Neural cell (in vitro differentiated cells): Measurements from ENCODE around the gene ANKAR. TPM values are rescaled to one million over a fixed set of nuclear protein-coding genes. Genes with fewer than 3 reads are reported as not detected.

ENCODE experiments used
- H2AFZ ChIP-seq: fragments of 200-600, 300-800 bp; sonication (generic), shearing (Covaris generic); 2 replicates; pipeline ENCODE4 v1.6.0; 2014; ENCODE audit warnings: low read depth, mild to moderate bottlenecking, antibody characterized with exemption, low read length, moderate library complexity
- H3F3A ChIP-seq: fragments of 200-600 bp; shearing (Covaris generic); 2 replicates; pipeline ENCODE4 v1.6.1; 2016; ENCODE audit warnings: mild to moderate bottlenecking, moderate library complexity, mixed read lengths, antibody characterized with exemption, low read length; ENCODE audit not compliant: insufficient read depth, poor library complexity, severe bottlenecking
- H3K27ac ChIP-seq: fragments of 200-600, 300-800 bp; sonication (generic), shearing (Covaris generic); 2 replicates; pipeline ENCODE4 v1.5.1; 2014; ENCODE audit warnings: mild to moderate bottlenecking, low read length, moderate library complexity
- H3K27me3 ChIP-seq: fragments of 300-800, 200-600 bp; sonication (generic), shearing (Covaris generic); 2 replicates; pipeline ENCODE4 v1.6.0; 2014; ENCODE audit warnings: mild to moderate bottlenecking, low read depth, low read length, moderate library complexity; ENCODE audit not compliant: insufficient read depth
- H3K36me3 ChIP-seq: fragments of 300-800, 200-600 bp; sonication (generic), shearing (Covaris generic); 2 replicates; pipeline ENCODE4 v1.5.1; 2014; ENCODE audit warnings: mild to moderate bottlenecking, antibody characterized with exemption, low read length, moderate library complexity; ENCODE audit not compliant: insufficient read depth
- H3K4me2 ChIP-seq: fragments of 300-800, 200-600 bp; sonication (generic), shearing (Covaris generic); 2 replicates; pipeline ENCODE4 v1.6.0; 2014; ENCODE audit warnings: mild to moderate bottlenecking, low read length
- H3K4me3 ChIP-seq: fragments of 300-800, 200-600 bp; sonication (generic), shearing (Covaris generic); 2 replicates; pipeline ENCODE4 v1.5.1; 2014; ENCODE audit warnings: mild to moderate bottlenecking, low read length, moderate library complexity
- H3K79me2 ChIP-seq: fragments of 200-600 bp; shearing (Covaris generic); replicated peaks from 2 replicates; pipeline ENCODE4 v1.6.0; 2014; ENCODE audit warnings: mild to moderate bottlenecking, low read length, moderate library complexity; ENCODE audit not compliant: insufficient read depth
- H3K9ac ChIP-seq: fragments of 300-800, 200-600 bp; sonication (generic), shearing (Covaris generic); 2 replicates; pipeline ENCODE4 v1.6.1; 2016; ENCODE audit warnings: mild to moderate bottlenecking, low read length, mixed read lengths
- H3K9me2 ChIP-seq: fragments of 200-600 bp; shearing (Covaris generic); 2 replicates; pipeline ENCODE4 v1.6.1; 2016; ENCODE audit warnings: mild to moderate bottlenecking, low read length, mixed read lengths; ENCODE audit not compliant: insufficient read depth
- H3K9me3 ChIP-seq: fragments of 200-600, 300-800 bp; sonication (generic), shearing (Covaris generic); 2 replicates; pipeline ENCODE4 v1.6.1; 2016; ENCODE audit warnings: mild to moderate bottlenecking, mixed run types, low read length, moderate library complexity, mixed read lengths
- H4K20me1 ChIP-seq: fragments of 200-600 bp; shearing (Covaris generic); 2 replicates; pipeline ENCODE4 v1.6.1; 2016; ENCODE audit warnings: mild to moderate bottlenecking, mixed run types; ENCODE audit not compliant: insufficient read depth
- EP300 ChIP-seq: fragments of 450-650 bp; conservative IDR thresholded peaks from 2 replicates; pipeline ENCODE4 v1.6.1; 2014; ENCODE audit warnings: antibody characterized with exemption, mild to moderate bottlenecking, moderate library complexity; ENCODE audit not compliant: poor library complexity, severe bottlenecking
- EZH2 ChIP-seq: fragments of 200-600, 300-800 bp; shearing (Covaris generic), sonication (generic); IDR thresholded peaks from 2 replicates; pipeline ENCODE4 v1.6.1; 2014; ENCODE audit warnings: antibody characterized with exemption, low read length, borderline replicate concordance, mild to moderate bottlenecking; ENCODE audit not compliant: insufficient read depth, poor library complexity, severe bottlenecking
- MXI1 ChIP-seq: fragments of 450-650 bp; conservative IDR thresholded peaks from 2 replicates; pipeline ENCODE4 v1.6.1; 2014; ENCODE audit warnings: antibody characterized with exemption, mild to moderate bottlenecking; ENCODE audit not compliant: poor library complexity, severe bottlenecking
- POLR2AphosphoS5 ChIP-seq: IDR thresholded peaks from 2 replicates; pipeline ENCODE4 v1.6.1; 2012
- RAD21 ChIP-seq: fragments of 450-650 bp; conservative IDR thresholded peaks from 2 replicates; pipeline ENCODE4 v1.6.1; 2014; ENCODE audit warnings: antibody characterized with exemption, mild to moderate bottlenecking, moderate library complexity
- REST ChIP-seq: IDR thresholded peaks from 2 replicates; pipeline ENCODE4 v1.6.1; 2012; ENCODE audit warnings: borderline replicate concordance
- SMC3 ChIP-seq: fragments of 450-650 bp; conservative IDR thresholded peaks from 2 replicates; pipeline ENCODE4 v1.6.1; 2014; ENCODE audit warnings: antibody characterized with exemption, mild to moderate bottlenecking, moderate library complexity; ENCODE audit not compliant: poor library complexity
- TAF1 ChIP-seq: IDR thresholded peaks from 2 replicates; pipeline ENCODE4 v1.6.1; 2012; ENCODE audit warnings: low read depth
- polyA plus RNA-seq: library from polyadenylated mRNA; depleted of rRNA; stranded (reverse); fragments of >200 nt; gene quantifications from 2 replicates; pipeline ENCODE4 v1.2.3, GENCODE V29; 2014
- TF ChIP-seq, protein P1 (sequence below): fragments of 450-650 bp; IDR thresholded peaks from 2 replicates; pipeline ENCODE4 v1.5.1; 2014; ENCODE audit warnings: antibody characterized with exemption, mild to moderate bottlenecking, moderate library complexity; ENCODE audit not compliant: poor library complexity, severe bottlenecking

Gene ANKAR
- polyA plus RNA-seq, 1 donor from 2014 or later: 7.4 TPM

- Histone ChIP-seq H3K36me3 (no peaks in the 10 kb centered on the region), H3K4me2 (no peak overlapping the region), H4K20me1 (no peaks in the 10 kb centered on the region)
Measured at GRCh38 chr2:189627789-189628188, 46.7 kb upstream of the ANKAR start.

DNA sequence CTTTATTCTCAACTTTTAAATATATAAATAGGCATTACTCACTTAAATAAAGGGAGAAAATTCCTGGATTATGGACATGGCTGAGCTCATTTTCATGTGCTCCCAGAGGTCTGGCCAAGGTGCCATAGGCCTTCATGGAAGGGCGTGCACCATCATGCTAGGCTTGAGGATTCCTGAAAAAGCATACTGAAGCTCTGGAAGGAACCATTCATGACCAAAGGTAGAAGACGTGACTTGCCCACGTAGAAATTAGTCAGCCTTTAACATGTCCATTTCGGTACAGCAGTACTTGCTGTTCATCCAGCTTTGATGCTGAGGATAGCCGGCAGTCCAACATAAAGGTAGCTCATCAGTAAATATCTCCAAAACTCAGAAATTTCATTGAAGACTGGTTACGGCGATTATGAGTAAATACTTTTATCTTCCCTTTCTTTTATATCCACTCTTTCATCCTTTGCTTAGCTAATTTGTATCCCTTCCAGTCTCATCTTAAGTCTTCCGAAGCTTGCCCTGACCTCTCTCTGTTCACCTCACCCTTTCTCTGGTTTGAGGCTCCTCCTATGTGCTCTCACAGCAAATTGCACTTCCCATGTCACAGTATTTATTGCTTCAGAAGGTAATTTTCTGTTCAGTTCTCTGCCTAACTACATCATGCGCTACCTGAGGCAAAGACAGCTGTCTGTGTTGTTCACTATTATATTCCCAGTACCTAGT lies 45.5 kb upstream of the ANKAR start:
- Histone ChIP-seq H3K9me3 (no peaks in the 10 kb centered on the region), H3K27ac (no peak overlapping the region), H4K20me1 (no peaks in the 10 kb centered on the region), H2AFZ (no peak overlapping the region), H3K79me2 (no peaks in the 10 kb centered on the region), H3K9ac (no peak overlapping the region), H3K36me3 (no peaks in the 10 kb centered on the region), H3K9me2 (no peaks in the 10 kb centered on the region), H3F3A (no peaks in the 10 kb centered on the region), H3K27me3 (no peaks in the 10 kb centered on the region), H3K4me3 (no peak overlapping the region), H3K4me2 (no peak overlapping the region)
- TF ChIP-seq, protein P1, sequence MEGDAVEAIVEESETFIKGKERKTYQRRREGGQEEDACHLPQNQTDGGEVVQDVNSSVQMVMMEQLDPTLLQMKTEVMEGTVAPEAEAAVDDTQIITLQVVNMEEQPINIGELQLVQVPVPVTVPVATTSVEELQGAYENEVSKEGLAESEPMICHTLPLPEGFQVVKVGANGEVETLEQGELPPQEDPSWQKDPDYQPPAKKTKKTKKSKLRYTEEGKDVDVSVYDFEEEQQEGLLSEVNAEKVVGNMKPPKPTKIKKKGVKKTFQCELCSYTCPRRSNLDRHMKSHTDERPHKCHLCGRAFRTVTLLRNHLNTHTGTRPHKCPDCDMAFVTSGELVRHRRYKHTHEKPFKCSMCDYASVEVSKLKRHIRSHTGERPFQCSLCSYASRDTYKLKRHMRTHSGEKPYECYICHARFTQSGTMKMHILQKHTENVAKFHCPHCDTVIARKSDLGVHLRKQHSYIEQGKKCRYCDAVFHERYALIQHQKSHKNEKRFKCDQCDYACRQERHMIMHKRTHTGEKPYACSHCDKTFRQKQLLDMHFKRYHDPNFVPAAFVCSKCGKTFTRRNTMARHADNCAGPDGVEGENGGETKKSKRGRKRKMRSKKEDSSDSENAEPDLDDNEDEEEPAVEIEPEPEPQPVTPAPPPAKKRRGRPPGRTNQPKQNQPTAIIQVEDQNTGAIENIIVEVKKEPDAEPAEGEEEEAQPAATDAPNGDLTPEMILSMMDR: no peak
- no peak for TF ChIP-seq POLR2AphosphoS5
- no peak for TF ChIP-seq SMC3
- no peak for TF ChIP-seq RAD21
- TF ChIP-seq REST: no peak
- TF ChIP-seq EP300: no peak
- no peak for TF ChIP-seq EZH2

More at GRCh38 chr2:189627789-189628188, 46.7 kb upstream of the ANKAR start:
- Histone ChIP-seq H3K9me3 (no peaks in the 10 kb centered on the region), H3K4me3 (no peak overlapping the region), H3K9ac (no peak overlapping the region), H3F3A (no peaks in the 10 kb centered on the region), H3K9me2 (no peaks in the 10 kb centered on the region), H3K79me2 (no peaks in the 10 kb centered on the region), H3K27ac (no peak overlapping the region), H3K27me3 (no peaks in the 10 kb centered on the region), H2AFZ (no peak overlapping the region)
- TF ChIP-seq POLR2AphosphoS5 (no peak), EZH2 (no peak), REST (no peak), EP300 (no peak), MXI1 (no peak), TAF1 (no peak), SMC3 (no peak), RAD21 (no peak)
- TF ChIP-seq, protein P1: no peak
